CD4-positive, alpha-beta T cell treated with Interleukin-21 for 1 hour (primary cell): Measurements from ENCODE around the gene DDIT4.
"Not testable (repeated sequence)": the region's sequence is repeated elsewhere in the genome, so short reads cannot be mapped to it uniquely, and the experiment has no call there.

Source experiments
- DNase-seq: peaks from one replicate; pipeline ENCODE4 v3.0.0-alpha.2; 2020

The DDIT4 gene, protein sequence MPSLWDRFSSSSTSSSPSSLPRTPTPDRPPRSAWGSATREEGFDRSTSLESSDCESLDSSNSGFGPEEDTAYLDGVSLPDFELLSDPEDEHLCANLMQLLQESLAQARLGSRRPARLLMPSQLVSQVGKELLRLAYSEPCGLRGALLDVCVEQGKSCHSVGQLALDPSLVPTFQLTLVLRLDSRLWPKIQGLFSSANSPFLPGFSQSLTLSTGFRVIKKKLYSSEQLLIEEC

DNA sequence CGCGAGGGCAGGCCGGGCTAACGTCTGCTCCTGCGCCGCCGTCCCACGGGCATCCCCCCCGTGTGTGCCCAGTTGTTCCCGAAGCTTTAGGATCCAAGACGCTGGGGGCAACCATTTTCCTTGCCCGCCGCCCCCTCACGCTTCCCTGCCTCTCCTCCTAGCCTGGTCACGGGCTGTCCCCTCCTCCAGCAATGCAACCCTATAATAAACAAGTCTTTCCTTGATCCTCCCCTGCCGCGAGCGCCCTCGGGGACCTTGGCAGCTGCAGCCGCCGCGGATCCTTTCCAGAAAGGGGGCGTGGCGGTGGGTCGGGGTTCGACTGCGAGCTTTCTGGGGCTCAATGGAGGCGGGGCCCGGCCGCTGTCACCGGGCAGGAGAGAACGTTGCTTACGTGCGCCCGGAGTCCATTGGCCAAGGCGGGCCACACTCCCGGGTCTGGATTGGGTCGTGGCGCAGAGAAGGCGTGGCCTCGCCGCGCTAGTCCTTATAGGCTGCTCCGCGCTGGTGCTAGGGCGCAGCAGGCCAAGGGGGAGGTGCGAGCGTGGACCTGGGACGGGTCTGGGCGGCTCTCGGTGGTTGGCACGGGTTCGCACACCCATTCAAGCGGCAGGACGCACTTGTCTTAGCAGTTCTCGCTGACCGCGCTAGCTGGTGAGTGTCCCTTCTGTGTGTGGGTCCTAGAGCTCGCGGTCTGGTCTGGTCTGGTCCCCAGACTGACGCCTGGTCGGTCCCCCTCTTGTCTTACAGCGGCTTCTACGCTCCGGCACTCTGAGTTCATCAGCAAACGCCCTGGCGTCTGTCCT, at the start of gene DDIT4:
TSS of gene DDIT4 (plus strand) at position 515 of the 803 bp plus-strand sequence. CDS start 293 bp downstream, outside the sequence.
- DNase-seq = peak; percentile 98

- not testable (repeated sequence) for DNase-seq
Observed at GRCh38 chr10:72224191-72224590, 49.5 kb upstream of the DDIT4 start.

DNA sequence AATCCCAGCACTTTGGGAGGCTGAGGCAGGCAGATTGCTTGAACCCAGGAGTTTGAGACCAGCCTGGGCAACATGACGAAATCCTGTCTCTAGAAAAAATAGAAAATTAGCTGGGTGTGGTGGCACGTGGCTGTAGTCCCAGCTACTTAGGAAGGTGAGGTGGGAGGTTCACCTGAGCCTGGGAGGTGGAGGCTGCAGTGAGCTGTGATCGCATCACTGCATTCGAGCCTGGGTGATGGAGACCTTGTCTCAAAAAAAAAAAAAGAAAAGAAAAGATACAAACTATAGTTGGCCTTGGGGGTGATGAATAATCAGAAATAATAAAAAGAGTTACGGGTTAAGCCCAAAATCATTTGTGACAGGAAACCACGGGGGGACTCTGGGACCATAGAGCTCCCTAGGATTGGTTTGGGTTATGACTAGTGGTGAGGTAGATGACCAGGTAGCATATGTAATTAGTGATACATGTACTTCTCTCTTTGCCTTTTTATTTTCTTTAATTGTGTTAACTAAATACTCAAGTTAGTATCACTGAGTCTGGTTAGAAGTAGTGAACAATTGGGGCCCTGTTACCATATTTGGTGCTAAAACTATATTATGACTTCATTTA, 47.2 kb upstream of the DDIT4 start:
- no peak for DNase-seq

- no peak for DNase-seq
Observed at GRCh38 chr10:72227826-72228225, 45.9 kb upstream of the DDIT4 start.

DNA sequence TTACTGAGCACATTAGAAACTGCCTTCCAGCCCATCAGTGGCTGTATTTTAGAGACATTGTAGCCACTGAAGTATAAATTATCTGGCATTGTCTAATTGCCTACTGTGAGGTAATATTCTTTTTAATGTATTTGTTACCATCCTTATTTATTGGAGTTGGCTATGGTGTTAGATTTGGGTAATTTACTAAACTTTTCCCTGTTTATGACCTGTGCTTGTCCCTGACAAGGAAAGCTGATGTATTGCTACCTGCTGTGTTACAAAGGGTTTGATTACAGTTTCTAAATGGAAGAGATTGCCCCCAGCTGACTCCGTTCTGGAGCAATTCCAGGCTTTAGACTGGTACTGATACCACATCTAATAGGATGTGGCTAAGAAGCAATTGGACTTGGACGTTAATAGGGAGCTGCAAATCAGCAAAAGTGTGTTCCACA, 45.4 kb upstream of the DDIT4 start:
- DNase-seq = no peak

DNA sequence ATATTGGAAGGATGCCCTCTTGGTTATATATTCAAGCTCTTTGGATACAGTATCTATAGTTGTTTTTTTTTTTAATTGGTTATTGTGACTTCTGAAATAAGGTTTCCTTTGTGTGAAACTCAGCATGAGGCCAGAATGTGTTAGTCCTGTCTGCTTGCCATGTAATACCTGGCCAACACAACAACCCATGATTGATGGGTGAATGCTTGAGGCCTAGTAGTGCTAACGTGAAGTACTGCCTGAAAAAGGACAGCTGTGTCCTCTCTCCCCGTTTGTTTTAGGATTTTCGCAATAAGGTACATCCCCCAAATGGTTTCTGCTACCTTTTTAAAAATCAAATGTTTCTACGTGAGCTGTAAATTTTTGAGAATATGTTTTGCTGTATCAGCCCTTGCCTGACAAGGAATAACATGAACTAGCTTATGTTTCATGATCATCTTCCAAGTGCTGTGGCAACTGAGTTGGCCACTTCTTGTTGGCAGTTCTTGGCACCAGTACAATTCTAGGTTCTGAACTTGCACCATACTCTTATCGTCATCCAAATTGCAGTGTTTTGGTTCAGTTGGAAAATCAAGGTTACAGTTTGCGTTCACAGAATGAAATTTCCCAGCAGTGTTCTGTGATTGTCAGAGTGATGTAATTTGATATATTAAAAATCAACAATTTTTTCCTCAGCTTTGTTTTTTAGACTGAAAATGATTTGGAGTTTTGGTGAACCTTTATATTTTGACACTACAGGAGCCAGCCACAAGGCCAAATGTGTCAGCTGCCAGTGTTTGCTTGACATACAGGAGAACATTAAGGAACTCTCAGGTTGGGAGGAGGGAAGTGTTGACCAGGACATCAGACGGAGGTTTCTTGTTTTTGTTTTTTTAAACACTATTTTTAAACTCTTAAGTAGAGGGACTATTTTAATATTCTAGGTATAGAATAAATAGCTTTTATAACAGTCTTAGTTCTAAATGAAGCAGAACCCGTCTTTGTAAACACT, 44.2 kb upstream of the DDIT4 start:
- no peak for DNase-seq

- DNase-seq = no peak
Observed at GRCh38 chr10:72233621-72234020, 40.1 kb upstream of the DDIT4 start.

DNA sequence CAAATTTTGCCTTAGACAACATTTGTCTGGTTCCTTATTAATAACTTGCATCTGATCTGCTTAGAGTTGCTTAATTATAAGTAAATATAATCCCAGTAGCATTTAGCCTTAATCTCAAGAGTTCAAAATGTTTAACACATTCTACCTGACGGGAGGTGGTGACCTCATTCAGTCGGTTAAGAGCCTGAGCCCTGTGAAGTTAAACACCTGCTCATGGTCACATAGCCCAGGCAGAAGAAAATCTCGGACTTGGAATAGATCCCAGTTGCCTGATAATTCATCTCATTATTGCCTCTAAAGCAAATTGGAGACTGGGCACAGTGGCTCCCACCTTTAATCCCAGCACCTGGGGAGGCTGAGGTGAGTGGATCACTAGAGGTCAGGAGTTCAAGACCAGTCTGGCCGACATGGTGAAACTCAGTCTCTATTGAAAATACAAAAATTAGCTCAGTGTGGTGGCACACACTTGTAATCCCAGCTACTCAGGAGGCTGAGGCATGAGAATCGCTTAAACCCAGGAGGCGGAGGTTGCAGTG, 39.1 kb upstream of the DDIT4 start:
- DNase-seq = no peak

DNA sequence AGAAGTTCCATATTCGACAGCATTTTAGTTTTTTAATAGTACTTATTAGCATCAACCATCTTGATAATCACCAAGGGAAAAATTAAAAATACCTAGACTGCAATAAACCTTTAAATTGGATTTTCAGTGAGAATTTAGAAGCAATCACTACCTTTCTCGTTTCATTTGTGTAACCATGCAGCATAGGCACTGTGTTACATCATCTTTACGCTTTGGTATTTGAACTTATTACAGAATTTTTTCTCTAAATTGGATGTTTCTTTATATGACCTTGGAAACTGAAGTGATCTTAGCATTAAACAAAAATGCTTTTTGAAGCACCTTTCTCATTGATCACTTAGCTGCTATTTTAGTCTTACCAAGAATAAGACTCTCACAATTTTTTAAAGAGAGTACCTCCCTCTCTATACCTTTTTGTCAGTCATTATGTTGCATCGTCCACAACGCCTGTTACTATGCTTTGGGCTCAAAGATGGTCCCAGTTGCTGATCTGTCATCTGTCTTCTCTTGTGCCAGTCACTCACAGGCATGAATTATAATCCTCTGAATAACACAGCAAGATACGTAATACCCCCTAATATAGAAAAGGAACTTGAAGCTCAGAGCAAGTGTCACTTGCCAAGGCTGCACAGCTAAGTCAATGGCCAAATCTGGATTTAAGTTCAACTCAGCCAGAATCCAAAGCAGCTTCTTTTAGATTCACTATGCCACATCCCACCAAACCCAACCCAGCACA, 38.0 kb upstream of the DDIT4 start:
- DNase-seq = no peak

- no peak for DNase-seq
Observed at GRCh38 chr10:72238392-72239175, 35.1 kb upstream of the DDIT4 start.

DNA sequence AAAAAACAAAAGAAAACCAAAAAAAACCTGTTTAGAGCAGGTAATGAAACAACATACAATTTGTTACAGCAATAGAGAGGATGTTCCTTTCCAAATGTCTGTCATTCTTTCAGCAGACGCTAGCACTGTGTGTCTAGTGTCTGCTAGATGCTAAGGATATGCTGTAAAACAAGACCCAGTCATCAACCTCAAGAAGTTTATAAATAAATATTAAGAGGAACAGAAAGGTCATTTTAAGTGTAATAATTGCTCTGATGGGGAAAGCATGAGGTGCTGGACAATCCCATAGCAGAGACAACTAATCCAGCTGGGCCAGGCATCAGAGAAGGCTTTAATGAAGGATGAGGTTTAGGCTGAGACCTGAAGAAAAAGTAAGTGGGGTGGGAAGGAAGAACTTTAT, 34.3 kb upstream of the DDIT4 start:
- no peak for DNase-seq

GRCh38 chr10:72240371-72240770, 33.4 kb upstream of the DDIT4 start:
- no peak for DNase-seq

DNA sequence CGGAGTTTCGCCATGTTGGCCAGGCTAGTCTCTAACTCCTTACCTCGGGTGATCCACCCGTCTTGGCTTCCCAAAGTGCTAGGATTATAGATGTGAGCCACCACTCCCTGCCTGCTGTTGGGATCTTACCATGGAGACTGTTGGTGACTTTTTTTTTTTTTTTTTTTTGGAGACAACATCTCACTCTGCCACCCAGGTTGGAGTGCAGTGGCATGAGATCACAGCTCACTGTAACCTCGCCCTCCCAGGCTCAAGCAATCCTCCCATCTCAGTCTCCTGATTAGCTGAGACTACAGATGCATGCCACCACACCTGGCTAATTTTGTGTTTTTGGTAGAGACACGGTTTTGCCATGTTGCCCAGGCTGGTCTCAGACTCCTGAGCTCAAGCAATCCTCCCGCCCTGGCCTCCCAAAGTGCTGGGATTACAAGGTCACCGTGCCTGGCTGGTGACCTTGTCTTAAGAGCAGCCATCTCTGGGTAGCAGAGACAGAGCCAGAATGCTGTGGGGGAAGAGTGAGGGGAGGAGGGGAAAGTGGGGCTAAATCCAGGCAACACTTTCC, 32.0 kb upstream of the DDIT4 start:
- no peak for DNase-seq

GRCh38 chr10:72242675-72243074, 31.0 kb upstream of the DDIT4 start:
- DNase-seq = no peak

GRCh38 chr10:72243822-72244437, 29.8 kb upstream of the DDIT4 start:
- peak; percentile 22 for DNase-seq

DNA sequence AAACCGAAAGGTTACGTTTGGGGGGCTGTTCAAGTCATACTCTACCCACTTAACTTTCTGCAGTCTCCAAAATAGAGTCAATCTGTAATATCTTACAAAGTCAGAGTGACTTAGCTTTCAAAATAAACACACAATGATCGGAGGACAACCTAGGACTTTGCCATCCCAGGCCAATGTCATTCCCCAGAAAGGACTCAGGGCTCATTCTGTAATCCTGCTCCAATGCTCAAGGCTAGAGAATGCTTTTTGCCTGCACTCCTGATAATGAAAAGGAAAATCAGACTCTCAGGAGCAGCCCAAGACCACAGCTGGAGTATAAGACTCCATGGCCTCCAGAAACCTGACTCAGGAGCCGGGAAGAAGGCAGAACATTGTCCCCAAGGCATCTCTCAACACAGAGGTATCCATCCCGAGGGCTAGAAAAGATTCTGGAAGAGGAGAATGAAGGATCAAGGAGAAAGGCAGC, 29.1 kb upstream of the DDIT4 start:
- DNase-seq = no peak

- no peak for DNase-seq
Observed at GRCh38 chr10:72245949-72246525, 27.7 kb upstream of the DDIT4 start.

- DNase-seq = peak; percentile 85
Observed at GRCh38 chr10:72248468-72249151, 25.1 kb upstream of the DDIT4 start.
